Measurements from ENCODE around the gene PIEZO2. TPM values are rescaled to one million over a fixed set of nuclear protein-coding genes. Genes with fewer than 3 reads are reported as not detected.
"Not testable (repeated sequence)": the region's sequence is repeated elsewhere in the genome, so short reads cannot be mapped to it uniquely, and the experiment has no call there.

Gene PIEZO2
- polyA plus RNA-seq, 1 donor (not counting 4 experiments of a cell fraction or from before 2014, with no cell fraction given) = not detected

DNA sequence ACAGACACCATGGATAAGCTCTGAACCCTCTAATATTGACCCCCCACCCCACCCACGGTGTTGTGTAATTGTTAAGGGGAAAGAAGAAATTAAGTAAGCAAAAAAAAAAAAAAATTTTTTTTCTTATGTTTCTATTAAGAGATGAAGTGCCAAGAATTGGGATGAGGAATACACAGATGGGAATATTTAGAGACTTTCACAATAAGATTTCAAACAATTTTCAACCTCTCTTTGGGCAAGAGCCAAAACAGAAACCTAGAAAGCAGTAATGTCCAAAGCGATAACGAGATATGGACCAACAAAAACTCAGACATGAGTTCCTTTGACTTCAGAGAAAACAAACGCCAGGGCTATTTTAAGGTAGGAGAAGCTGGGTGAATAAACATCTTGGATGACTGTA, 14.4 kb downstream of the PIEZO2 start:
- no peak overlapping the region for H3K9ac ChIP-seq (ENCODE audit: control insufficient read depth, extremely low read depth, insufficient read depth, low read length)
- H3K27me3 ChIP-seq (ENCODE audit: control insufficient read depth, extremely low read depth, insufficient read depth, low read length) = no peaks in the 10 kb centered on the region
- TF ChIP-seq, protein P1, sequence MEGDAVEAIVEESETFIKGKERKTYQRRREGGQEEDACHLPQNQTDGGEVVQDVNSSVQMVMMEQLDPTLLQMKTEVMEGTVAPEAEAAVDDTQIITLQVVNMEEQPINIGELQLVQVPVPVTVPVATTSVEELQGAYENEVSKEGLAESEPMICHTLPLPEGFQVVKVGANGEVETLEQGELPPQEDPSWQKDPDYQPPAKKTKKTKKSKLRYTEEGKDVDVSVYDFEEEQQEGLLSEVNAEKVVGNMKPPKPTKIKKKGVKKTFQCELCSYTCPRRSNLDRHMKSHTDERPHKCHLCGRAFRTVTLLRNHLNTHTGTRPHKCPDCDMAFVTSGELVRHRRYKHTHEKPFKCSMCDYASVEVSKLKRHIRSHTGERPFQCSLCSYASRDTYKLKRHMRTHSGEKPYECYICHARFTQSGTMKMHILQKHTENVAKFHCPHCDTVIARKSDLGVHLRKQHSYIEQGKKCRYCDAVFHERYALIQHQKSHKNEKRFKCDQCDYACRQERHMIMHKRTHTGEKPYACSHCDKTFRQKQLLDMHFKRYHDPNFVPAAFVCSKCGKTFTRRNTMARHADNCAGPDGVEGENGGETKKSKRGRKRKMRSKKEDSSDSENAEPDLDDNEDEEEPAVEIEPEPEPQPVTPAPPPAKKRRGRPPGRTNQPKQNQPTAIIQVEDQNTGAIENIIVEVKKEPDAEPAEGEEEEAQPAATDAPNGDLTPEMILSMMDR (optimal IDR thresholded peaks at IDR 0.05 in 1 of 3, IDR thresholded peaks at IDR 0.05 in 1 of 3, conservative IDR thresholded peaks at IDR 0.05 in 1 of 3; ENCODE audit: extremely low read depth in 1 of 3, insufficient read depth in 2 of 3, low read length in 3 of 3) = no peak
- no peak for TF ChIP-seq EZH2 (IDR thresholded peaks at IDR 0.05; ENCODE audit: low read length)

DNA sequence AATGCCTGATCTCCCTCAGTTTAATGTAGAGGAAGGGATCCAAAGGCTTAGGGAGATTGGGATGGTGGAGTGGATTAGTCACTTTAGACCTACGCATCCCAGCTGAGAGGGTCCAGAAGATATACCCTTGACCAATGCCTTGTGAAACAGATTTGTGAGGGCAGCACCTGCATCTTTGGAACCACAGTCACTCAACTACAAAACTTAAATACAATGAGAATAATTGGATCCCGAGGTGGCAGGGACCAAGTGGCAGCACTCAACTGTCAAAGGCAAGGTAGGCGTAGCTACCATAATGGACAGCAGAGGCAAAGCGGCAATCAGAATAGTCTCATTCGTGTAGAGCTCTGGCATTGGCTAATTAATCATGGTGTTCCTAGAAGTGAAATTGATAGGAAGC, 20.3 kb downstream of the PIEZO2 start:
- H3K9ac ChIP-seq (ENCODE audit: control insufficient read depth, extremely low read depth, insufficient read depth, low read length); FAIRE-seq; H4K20me1 ChIP-seq (ENCODE audit: control insufficient read depth, extremely low read depth, insufficient read depth, low read length); H3K4me3 ChIP-seq (ENCODE audit: control insufficient read depth in 2 of 3, extremely low read depth in 1 of 3, insufficient read depth in 2 of 3, low read depth in 1 of 3, low read length in 3 of 3); H3K9me1 ChIP-seq (ENCODE audit: control insufficient read depth, extremely low read depth, insufficient read depth, low read length); H3K79me2 ChIP-seq (ENCODE audit: control insufficient read depth, insufficient read depth, low read length); H3K27me3 ChIP-seq (ENCODE audit: control insufficient read depth, extremely low read depth, insufficient read depth, low read length); H3K4me1 ChIP-seq (ENCODE audit: control insufficient read depth, extremely low read depth, insufficient read depth, low read length); H2AFZ ChIP-seq (ENCODE audit: control insufficient read depth, low read length); dilution Hi-C loops (cut with MboI; ENCODE audit: extremely low pct_ligation_motif_present, low sequenced_read_pairs); H3K9me3 ChIP-seq (ENCODE audit: control insufficient read depth, low read depth, low read length); H3K4me2 ChIP-seq (ENCODE audit: control insufficient read depth, extremely low read depth, insufficient read depth, low read depth, low read length); H3K36me3 ChIP-seq (ENCODE audit: control insufficient read depth in 2 of 2, extremely low read depth in 1 of 2, insufficient read depth in 2 of 2, low read length in 2 of 2); DNase-seq (ENCODE audit: low read depth, low spot score); H3K27ac ChIP-seq (ENCODE audit: control insufficient read depth, insufficient read depth, low read length): not testable (repeated sequence)

More for the DNA sequence above, 14.4 kb downstream of the PIEZO2 start:
- H3K9me1 ChIP-seq (ENCODE audit: control insufficient read depth, extremely low read depth, insufficient read depth, low read length) = no peaks in the 10 kb centered on the region
- dilution Hi-C loops (cut with MboI; ENCODE audit: extremely low pct_ligation_motif_present, low sequenced_read_pairs) = no loop called here
- H3K4me2 ChIP-seq (ENCODE audit: control insufficient read depth, extremely low read depth, insufficient read depth, low read depth, low read length) = no peak overlapping the region
- H3K9me3 ChIP-seq (ENCODE audit: control insufficient read depth, low read depth, low read length) = no peaks in the 10 kb centered on the region
- H2AFZ ChIP-seq (ENCODE audit: control insufficient read depth, low read length) = no peak overlapping the region
- no peaks in the 10 kb centered on the region for H4K20me1 ChIP-seq (ENCODE audit: control insufficient read depth, extremely low read depth, insufficient read depth, low read length)
- no peaks in the 10 kb centered on the region for H3K36me3 ChIP-seq (ENCODE audit: control insufficient read depth in 2 of 2, extremely low read depth in 1 of 2, insufficient read depth in 2 of 2, low read length in 2 of 2)
- no peak overlapping the region for H3K4me3 ChIP-seq (ENCODE audit: control insufficient read depth in 2 of 3, extremely low read depth in 1 of 3, insufficient read depth in 2 of 3, low read depth in 1 of 3, low read length in 3 of 3)
- no peaks in the 10 kb centered on the region for H3K4me1 ChIP-seq (ENCODE audit: control insufficient read depth, extremely low read depth, insufficient read depth, low read length)
- DNase-seq (ENCODE audit: low read depth, low spot score) (no peak), FAIRE-seq (no peak)
- no peak overlapping the region for H3K27ac ChIP-seq (ENCODE audit: control insufficient read depth, insufficient read depth, low read length)
- no peaks in the 10 kb centered on the region for H3K79me2 ChIP-seq (ENCODE audit: control insufficient read depth, insufficient read depth, low read length)

All from keratinocyte (primary cell).